NOMO-1 (cell line): ENCODE measurements around the gene ZBTB42.

ENCODE experiments used
- DNase-seq, 2 experiments: peaks; one replicate each; lab custom pipeline; 2025; ENCODE audit not compliant: unreplicated experiment in 2 of 2; lab: John Stamatoyannopoulos, UW

ZBTB42 gene

GRCh38 chr14:104769324-104770071 is 31.4 kb upstream of the ZBTB42 start:
- no peak for DNase-seq

- DNase-seq, result no peak
Observed at GRCh38 chr14:104770072-104770579, 30.8 kb upstream of the ZBTB42 start.

GRCh38 chr14:104770851-104771272 is 30.0 kb upstream of the ZBTB42 start:
- no peak for DNase-seq

DNA sequence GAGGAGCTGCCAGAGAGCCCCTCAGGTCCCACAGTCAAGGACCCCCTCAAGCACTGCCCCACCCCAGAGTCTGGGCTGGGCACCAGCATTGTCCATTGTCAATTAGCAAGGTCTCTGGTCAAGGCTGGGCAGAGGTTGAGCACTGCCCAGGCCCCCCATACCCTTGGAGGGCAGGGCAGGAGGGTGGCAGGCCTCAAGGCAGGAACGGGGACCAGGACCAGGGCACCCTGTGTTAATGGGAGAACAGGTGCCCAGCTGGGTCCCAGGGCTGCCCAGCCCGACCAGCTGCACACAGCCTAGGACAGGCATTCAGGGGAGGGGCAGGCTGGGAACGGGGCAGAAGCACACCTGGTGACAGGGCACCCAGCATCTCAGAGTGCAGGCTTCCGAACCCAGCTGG is 29.5 kb upstream of the ZBTB42 start:
- no peak for DNase-seq

DNA sequence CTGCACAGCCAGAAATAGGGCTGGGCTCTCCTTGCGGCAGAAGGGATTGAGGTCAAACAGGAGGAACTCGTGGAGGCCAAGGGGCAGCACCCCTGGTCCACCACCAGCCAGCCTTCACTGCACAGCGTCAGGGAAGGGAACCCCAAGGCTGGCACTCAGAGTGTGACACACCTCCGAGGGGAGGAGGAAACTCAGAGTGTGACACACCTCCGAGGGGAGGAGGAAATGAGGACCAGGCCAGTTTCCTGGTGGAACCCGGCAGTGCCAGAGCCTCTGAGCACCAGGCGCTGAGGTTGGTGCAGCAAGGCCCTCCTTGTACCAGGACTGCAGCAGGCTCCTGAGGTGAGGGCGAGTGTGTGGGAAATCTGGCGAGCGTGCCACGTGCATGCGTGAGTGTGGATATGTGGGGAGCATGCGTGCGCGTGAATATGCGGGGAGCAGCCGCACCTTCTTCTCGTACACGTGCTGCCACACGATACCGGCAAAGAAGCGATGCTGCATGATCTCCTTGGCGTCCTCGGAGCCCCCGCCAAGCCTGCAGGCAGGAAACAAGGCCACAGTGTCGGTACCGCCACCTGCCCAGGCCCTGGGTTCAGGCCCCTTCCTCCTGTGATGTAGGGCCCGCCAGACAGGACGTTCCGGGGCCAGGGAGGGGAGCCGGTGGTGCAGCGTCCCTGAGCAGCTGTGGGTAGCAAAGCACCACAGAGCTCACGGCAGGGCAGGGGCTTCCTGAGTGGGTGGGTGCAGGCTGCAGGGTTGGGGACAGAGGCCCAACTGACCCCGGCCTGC is 28.8 kb upstream of the ZBTB42 start:
- DNase-seq, result no peak

DNA sequence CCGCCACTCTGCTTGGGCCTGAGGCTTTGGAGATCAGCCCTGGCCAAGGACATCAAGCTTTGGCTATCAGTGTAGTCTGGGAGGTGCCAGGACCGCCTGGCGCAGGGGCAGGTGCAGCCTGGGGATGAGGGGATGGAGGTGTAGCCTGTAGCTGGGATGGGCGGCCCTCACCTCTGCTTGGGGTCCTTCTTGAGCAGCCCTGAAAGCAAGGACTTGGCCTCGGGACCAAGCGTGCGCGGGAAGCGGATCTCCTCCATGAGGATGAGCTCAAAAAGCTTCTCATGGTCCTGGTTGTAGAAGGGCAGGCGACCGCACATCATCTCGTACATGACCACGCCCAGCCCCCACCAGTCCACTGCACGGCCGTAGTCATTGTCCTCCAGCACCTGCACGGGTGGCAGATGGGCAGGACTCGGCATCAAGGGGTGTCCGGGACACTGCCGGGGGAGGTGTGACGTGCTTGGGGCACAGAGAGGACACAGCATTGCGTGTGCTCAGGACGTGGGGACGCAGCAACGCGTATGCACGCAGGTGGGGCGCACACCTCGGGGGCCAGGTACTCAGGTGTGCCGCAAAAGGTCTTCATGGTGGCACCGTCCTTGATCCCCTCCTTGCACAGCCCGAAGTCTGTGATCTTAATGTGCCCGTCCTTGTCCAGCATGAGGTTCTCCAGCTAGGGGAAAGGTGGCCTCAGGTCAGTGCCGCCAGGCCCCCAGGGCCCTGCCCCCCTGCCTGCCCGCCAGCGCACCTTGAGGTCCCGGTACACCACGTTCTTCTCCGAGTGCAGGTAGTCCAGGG is 28.0 kb upstream of the ZBTB42 start:
- no peak for DNase-seq

- DNase-seq, result no peak
Observed at GRCh38 chr14:104773505-104774452, 27.1 kb upstream of the ZBTB42 start.

GRCh38 chr14:104774453-104775072 is 26.3 kb upstream of the ZBTB42 start:
- no peak for DNase-seq

DNA sequence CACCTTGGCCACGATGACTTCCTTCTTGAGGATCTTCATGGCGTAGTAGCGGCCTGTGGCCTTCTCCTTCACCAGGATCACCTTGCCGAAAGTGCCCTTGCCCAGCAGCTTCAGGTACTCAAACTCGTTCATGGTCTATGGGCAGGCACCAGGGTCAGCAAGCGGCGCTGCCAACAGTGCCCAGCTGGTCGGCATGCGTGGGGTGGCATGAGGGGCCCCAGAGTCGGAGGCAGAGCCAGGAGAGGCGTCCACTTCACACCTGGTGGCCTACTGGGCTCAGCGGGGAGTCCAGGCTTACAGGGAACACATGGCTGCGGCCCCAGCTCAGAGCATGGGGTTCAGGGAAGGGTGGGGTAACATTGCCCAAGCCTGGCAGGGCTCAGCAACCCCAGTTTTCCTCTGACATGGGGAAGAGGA is 25.8 kb upstream of the ZBTB42 start:
- no peak for DNase-seq

GRCh38 chr14:104776481-104776880 is 24.4 kb upstream of the ZBTB42 start:
- DNase-seq, result no peak

- DNase-seq, result no peak
Observed at GRCh38 chr14:104776961-104777807, 23.7 kb upstream of the ZBTB42 start.

GRCh38 chr14:104777808-104778249 is 23.1 kb upstream of the ZBTB42 start:
- no peak for DNase-seq

- no peak for DNase-seq
Observed at GRCh38 chr14:104778694-104779331, 22.1 kb upstream of the ZBTB42 start.

DNA sequence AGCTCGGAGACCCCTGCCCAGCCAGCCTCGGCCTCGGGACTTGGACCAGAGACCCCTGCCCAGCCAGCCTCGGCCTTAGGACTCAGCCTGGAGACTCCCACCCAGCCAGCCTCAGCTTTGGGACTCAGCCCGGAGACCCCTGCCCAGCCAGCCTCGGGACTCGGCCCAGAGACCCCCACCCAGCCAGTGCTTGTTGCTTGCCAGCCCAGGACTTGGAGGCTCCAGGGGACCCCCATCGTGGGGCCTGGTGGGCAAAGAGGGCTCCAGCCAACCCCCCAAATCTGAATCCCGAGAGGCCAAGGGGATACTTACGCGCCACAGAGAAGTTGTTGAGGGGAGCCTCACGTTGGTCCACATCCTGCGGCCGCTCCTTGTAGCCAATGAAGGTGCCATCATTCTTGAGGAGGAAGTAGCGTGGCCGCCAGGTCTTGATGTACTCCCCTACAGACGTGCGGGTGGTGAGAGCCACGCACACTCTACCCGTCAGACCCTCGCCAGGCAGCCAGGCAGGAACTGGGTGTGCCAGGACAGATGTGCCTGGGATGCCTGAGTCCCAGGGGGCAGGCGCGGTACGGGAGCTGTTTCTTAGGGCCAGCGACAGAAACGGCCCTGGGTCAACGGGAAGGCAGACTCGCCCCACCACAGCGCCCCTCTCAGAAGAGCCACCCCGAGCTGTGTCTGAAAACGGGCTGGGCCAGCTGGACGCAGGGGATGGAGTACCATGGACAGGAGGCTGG is 21.0 kb upstream of the ZBTB42 start:
- DNase-seq, result no peak

GRCh38 chr14:104780513-104781030 is 20.3 kb upstream of the ZBTB42 start:
- DNase-seq, result no peak

GRCh38 chr14:104781271-104782077 is 19.4 kb upstream of the ZBTB42 start:
- DNase-seq, result no peak
